GM10248 (cell line): ENCODE data around the gene PHETA2.

ENCODE experiments used
- CTCF ChIA-PET: fragments of 300-600 bp; sonication (Branson Sonifier 250); formaldehyde crosslinking; extraction: SDS; loops from one replicate; lab custom pipeline; 2021; ENCODE audit warnings: antibody characterized with exemption; lab: Yijun Ruan, JAX
- POLR2A ChIA-PET: fragments of 350-650 bp; sonication (Branson Sonifier 250); formaldehyde crosslinking; extraction: SDS; loops from one replicate; lab custom pipeline; 2020; ENCODE audit warnings: antibody characterized with exemption; lab: Yijun Ruan, JAX
- DNase-seq: peaks from one replicate; pipeline ENCODE4 v3.0.0; 2012; ENCODE audit errors: extremely low spot score
- CTCF ChIP-seq: IDR thresholded peaks from 2 replicates; pipeline ENCODE4 v1.5.1; 2012; ENCODE audit warnings: mild to moderate bottlenecking, low read depth; ENCODE audit errors: extremely low read depth, missing control alignments, control extremely low read depth

PHETA2 gene

DNA sequence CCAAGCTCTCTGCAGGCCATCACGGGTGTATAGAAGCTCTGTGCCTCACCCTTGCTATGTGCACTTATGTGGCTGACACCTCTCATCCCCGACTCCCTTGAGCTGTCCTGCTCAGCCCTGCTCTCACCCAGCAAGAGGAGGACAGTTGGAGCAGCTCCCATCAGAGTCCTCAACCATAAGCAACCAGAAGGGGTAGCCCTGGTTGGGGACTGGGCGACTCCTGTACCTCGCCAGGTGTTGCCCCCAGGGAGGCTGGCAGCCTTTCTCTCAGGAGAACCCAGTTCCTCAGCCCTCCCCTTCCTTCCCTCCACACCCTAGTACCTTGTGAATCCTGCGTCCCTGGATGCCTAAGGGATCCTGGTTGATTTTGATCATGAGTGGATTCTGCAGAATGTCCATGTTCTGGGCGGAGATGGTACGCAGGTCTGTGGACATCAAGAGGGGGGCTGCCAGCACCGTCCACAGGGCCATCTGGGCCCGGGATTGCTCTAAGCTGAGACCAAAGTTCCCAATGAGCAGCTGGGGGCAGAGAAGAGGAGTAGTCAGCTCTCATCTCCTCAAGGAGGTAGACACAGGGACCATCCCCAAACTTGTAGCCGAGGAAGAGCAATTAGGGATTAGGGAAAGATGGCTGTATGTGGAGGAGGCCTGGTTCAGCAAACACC is 11.4 kb upstream of the PHETA2 start:
- TF ChIP-seq CTCF = no peak
- CTCF ChIA-PET = interaction anchor here (0.9 to 1.4 kb wide), 5 partner anchors 13 to 130 kb away, joined by 3 to 4 read pairs (median 3); no protein-coding TSS in a partner anchor
- DNase-seq = peak; percentile 14
- POLR2A ChIA-PET = no interaction called here

GRCh38 chr22:42064629-42065028 is 9.4 kb upstream of the PHETA2 start:
- ChIA-PET CTCF (interaction anchor here (1.2 kb wide), 1 partner anchor 10 kb away, joined by 3 read pairs; no protein-coding TSS in a partner anchor), POLR2A (no interaction called here)
- DNase-seq = no peak

GRCh38 chr22:42065438-42066125 is 8.5 kb upstream of the PHETA2 start:
- no peak for DNase-seq
- TF ChIP-seq CTCF = no peak
- ChIA-PET POLR2A (no interaction called here), CTCF (interaction anchor here (1.2 kb wide), 1 partner anchor 11 kb away, joined by 3 read pairs; no protein-coding TSS in a partner anchor)

More at GRCh38 chr22:42064629-42065028, 9.4 kb upstream of the PHETA2 start:
- no peak for TF ChIP-seq CTCF

DNA sequence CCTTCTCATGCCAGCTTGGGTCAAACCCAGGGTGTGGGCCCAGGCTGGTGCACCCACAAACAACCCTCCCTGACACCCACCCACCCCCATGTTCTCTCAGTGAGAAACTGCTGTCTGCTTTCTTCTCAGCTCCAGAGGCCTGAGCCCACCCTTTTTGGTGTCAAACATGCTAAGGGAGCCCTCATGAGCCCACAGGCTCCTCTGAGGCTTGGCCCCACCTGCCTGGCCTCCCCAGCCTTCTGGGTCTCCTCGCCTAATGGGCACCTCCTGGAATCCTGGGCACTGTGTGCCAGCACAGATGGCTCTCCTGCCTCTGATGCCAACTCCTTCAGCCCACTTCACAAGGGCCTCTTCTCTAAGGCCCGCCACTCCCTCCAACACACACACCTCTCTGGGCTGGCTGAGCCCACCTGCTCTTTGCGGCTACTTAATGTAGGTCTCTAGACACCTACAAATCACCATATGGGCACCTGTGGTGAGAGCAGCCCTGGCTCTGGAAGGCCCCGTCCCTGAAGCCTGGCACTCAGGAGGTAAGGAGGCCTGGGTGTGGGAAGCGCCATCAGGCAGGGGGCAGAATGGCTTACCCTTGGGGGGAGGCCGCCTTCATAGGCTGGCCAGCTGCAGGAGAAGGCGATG is 7.8 kb upstream of the PHETA2 start:
- no peak for DNase-seq
- ChIA-PET POLR2A (no interaction called here), CTCF (no interaction called here)
- no peak for TF ChIP-seq CTCF

GRCh38 chr22:42066937-42067336 is 7.1 kb upstream of the PHETA2 start:
- CTCF ChIA-PET = no interaction called here
- TF ChIP-seq CTCF = no peak
- POLR2A ChIA-PET = no interaction called here
- DNase-seq = no peak

DNA sequence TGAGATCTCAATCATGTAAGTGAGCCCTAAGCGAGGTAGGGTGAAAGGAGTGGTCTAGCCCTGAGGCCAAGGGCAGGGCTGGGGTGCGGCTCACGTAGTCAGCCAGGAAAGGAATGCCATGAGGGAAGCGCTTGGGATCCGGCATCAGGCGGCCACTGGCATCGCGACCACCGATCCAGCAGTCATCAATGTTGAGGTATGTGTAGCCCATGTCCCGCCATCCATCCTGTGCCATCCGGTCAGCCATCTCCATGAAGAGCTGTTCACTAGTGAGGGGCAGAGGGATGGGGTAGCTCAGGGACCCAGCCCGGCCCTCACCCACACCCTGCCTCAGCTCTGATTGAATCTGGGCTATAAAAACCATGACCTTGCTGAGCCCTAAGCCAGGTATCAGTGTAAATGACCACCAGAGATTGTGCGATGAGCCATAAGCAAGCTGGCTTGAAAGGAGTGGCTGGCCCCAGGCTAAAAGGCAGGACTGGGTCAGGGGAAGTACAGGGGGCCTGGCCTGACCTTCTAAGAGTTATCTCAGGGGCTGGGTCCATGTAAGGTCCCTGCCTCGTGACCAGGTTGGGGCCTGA is 6.3 kb upstream of the PHETA2 start:
- POLR2A ChIA-PET = no interaction called here
- no peak for TF ChIP-seq CTCF
- DNase-seq = no peak
- CTCF ChIA-PET = interaction anchor here (1.3 kb wide), 1 partner anchor 23 kb away, joined by 4 read pairs; no protein-coding TSS in a partner anchor
